HL-60 (cell line): ENCODE measurements around the gene RMND5A.

Experiments used
- POLR2AphosphoS5 ChIP-seq: IDR thresholded peaks from 2 replicates; pipeline ENCODE4 v1.6.1; 2012; ENCODE audit warnings: low read depth
- TF ChIP-seq, protein P1 (sequence below): IDR thresholded peaks from one replicate; pipeline ENCODE4 v1.5.1; 2011; ENCODE audit warnings: low read length, control low read depth, inconsistent platforms; ENCODE audit not compliant: insufficient read depth

DNA sequence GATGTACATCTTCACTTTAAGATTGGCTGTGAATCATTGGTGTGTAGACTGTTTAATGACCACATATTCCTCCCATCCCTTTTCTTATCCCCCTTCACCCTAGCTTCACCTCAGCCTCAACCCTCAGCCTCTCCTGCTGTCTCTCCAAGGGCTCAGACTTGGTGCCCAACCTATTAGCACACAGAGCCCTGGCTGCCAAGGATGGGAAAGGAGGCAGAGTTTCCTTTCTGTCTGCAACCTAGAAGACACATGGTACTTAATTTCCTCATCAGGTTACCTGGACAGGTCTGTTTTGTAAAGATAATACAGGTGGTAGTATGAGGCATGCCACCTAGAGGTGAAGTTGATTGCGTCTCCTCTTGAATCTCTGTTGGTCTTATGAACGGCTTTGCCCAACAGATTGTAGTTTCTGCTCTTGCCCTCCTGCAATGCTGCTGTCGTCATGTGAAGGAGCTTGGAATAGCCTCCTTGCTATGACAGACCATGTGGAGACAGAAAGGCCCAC is 44.5 kb upstream of the RMND5A start:
- TF ChIP-seq, protein P1, sequence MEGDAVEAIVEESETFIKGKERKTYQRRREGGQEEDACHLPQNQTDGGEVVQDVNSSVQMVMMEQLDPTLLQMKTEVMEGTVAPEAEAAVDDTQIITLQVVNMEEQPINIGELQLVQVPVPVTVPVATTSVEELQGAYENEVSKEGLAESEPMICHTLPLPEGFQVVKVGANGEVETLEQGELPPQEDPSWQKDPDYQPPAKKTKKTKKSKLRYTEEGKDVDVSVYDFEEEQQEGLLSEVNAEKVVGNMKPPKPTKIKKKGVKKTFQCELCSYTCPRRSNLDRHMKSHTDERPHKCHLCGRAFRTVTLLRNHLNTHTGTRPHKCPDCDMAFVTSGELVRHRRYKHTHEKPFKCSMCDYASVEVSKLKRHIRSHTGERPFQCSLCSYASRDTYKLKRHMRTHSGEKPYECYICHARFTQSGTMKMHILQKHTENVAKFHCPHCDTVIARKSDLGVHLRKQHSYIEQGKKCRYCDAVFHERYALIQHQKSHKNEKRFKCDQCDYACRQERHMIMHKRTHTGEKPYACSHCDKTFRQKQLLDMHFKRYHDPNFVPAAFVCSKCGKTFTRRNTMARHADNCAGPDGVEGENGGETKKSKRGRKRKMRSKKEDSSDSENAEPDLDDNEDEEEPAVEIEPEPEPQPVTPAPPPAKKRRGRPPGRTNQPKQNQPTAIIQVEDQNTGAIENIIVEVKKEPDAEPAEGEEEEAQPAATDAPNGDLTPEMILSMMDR, result no peak
- no peak for TF ChIP-seq POLR2AphosphoS5
